ENCODE results near the gene CYP20A1.

DNA sequence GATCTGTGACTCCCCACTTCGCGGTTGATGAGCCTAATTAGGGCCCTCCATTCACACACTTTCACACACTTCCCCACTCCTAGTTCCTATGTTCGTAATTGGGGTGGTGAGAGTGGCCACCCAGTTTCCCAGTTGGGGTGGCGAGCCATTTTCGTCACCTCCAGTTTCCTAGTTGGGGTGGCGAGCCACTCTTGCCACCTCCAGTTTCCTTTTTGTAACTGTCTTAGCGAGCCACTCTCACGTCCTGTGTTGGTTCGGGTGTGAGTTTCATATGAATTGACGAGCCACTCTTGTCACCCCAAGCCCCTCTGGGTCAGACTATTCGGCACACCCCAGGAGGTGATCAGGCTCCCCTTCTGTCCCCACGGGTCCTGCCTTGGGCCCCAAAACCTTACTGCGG lies 14.0 kb downstream of the CYP20A1 start:
- TF ChIP-seq, protein P1, sequence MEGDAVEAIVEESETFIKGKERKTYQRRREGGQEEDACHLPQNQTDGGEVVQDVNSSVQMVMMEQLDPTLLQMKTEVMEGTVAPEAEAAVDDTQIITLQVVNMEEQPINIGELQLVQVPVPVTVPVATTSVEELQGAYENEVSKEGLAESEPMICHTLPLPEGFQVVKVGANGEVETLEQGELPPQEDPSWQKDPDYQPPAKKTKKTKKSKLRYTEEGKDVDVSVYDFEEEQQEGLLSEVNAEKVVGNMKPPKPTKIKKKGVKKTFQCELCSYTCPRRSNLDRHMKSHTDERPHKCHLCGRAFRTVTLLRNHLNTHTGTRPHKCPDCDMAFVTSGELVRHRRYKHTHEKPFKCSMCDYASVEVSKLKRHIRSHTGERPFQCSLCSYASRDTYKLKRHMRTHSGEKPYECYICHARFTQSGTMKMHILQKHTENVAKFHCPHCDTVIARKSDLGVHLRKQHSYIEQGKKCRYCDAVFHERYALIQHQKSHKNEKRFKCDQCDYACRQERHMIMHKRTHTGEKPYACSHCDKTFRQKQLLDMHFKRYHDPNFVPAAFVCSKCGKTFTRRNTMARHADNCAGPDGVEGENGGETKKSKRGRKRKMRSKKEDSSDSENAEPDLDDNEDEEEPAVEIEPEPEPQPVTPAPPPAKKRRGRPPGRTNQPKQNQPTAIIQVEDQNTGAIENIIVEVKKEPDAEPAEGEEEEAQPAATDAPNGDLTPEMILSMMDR (IDR thresholded peaks at IDR 0.05): no peak
- TF ChIP-seq ZFX (IDR thresholded peaks at IDR 0.05; ENCODE audit: borderline replicate concordance): no peak

Measured in 22Rv1 (cell line).